Stimulated activated naive B cell treated with anti-CD40 and anti-IgM and Interleukin-4, amounts not matched to agents 10 μg/mL and 1 μg/mL and 100 μg/mL, for 72 hours (primary cell): ENCODE data around the gene RAP1GAP2.
"Not testable (repeated sequence)": the region's sequence is repeated elsewhere in the genome, so short reads cannot be mapped to it uniquely, and the experiment has no call there.

Source experiments
- ATAC-seq, 2 donors: fragments of 150-1000 bp; cut with Tn5 transposase; replicated peaks; 2 replicates each; pipeline ENCODE4 v1.10.0; 2021; ENCODE audit warnings: moderate library complexity in 1 of 2
- DNase-seq: peaks from one replicate; pipeline ENCODE4 v3.0.0; 2021
- H3K27ac Mint-ChIP-seq: one replicate; pipeline ENCODE4 v1.8.0; 2022; ENCODE audit warnings: mild to moderate bottlenecking, mixed read lengths
- H3K27me3 Mint-ChIP-seq, 2 donors: one replicate each; pipeline ENCODE4 v1.8.0; 2022; ENCODE audit warnings: mixed read lengths in 2 of 2
- H3K36me3 Mint-ChIP-seq, 2 donors: one replicate each; pipeline ENCODE4 v1.8.0; 2022; ENCODE audit warnings: mixed read lengths in 2 of 2, mild to moderate bottlenecking in 1 of 2
- H3K4me1 Mint-ChIP-seq, 2 donors: one replicate each; pipeline ENCODE4 v1.8.0; 2022; ENCODE audit warnings: mixed read lengths in 2 of 2, mild to moderate bottlenecking in 1 of 2
- H3K4me3 Mint-ChIP-seq, 2 donors: one replicate each; pipeline ENCODE4 v1.8.0; 2022; ENCODE audit warnings: mild to moderate bottlenecking in 2 of 2, mixed read lengths in 2 of 2, moderate library complexity in 1 of 2
- H3K9me3 Mint-ChIP-seq, 2 donors: one replicate each; pipeline ENCODE4 v1.8.0; 2022; ENCODE audit warnings: mixed read lengths in 2 of 2, mild to moderate bottlenecking in 1 of 2

Gene RAP1GAP2

GRCh38 chr17:3040882-3041281 lies 244.6 kb downstream of the RAP1GAP2 start:
- peaks cover 9 to 15% of the 10 kb centered on the region in 2 donors for H3K4me1 Mint-ChIP-seq
- H3K27ac Mint-ChIP-seq = no peak overlapping the region
- H3K27me3 Mint-ChIP-seq = peaks cover 30 to 44% of the 10 kb centered on the region in 2 donors
- no peak for DNase-seq
- H3K36me3 Mint-ChIP-seq = peaks cover 1 to 9% of the 10 kb centered on the region in 2 donors
- H3K9me3 Mint-ChIP-seq = peaks cover 10 to 12% of the 10 kb centered on the region in 2 donors
- ATAC-seq = no peak
- H3K4me3 Mint-ChIP-seq = no peak overlapping the region

GRCh38 chr17:3043737-3044365 lies 247.6 kb downstream of the RAP1GAP2 start:
- peaks cover 30 to 42% of the 10 kb centered on the region in 2 donors for H3K27me3 Mint-ChIP-seq
- H3K36me3 Mint-ChIP-seq = peaks cover 1 to 9% of the 10 kb centered on the region in 2 donors
- ATAC-seq (no peak), DNase-seq (no peak)
- peaks cover 10 to 15% of the 10 kb centered on the region in 2 donors for H3K4me1 Mint-ChIP-seq
- H3K4me3 Mint-ChIP-seq = no peak overlapping the region
- no peak overlapping the region for H3K27ac Mint-ChIP-seq
- H3K9me3 Mint-ChIP-seq = peaks cover 10 to 12% of the 10 kb centered on the region in 2 donors

GRCh38 chr17:3046753-3047152 lies 250.5 kb downstream of the RAP1GAP2 start:
- H3K27me3 Mint-ChIP-seq = peaks cover 7 to 16% of the 10 kb centered on the region in 2 donors
- DNase-seq = no peak
- peaks cover 4 to 7% of the 10 kb centered on the region in 2 donors for H3K4me1 Mint-ChIP-seq
- peaks cover 10 to 12% of the 10 kb centered on the region in 2 donors for H3K9me3 Mint-ChIP-seq
- H3K36me3 Mint-ChIP-seq = peaks cover 1 to 9% of the 10 kb centered on the region in 2 donors
- H3K4me3 Mint-ChIP-seq = no peak overlapping the region
- ATAC-seq = no peak
- no peak overlapping the region for H3K27ac Mint-ChIP-seq

- DNase-seq (peak; percentile 95), ATAC-seq (peak; percentile 99)
- H3K4me1 Mint-ChIP-seq = peaks cover 4 to 7% of the 10 kb centered on the region in 2 donors
- H3K27me3 Mint-ChIP-seq = peaks cover 0 to 4% of the 10 kb centered on the region in 2 donors
- H3K27ac Mint-ChIP-seq = peak overlapping the region; percentile 95
- peak overlapping the region; percentile 97 to 99 for H3K4me3 Mint-ChIP-seq
- peaks cover 6 to 7% of the 10 kb centered on the region in 2 donors for H3K9me3 Mint-ChIP-seq
- H3K36me3 Mint-ChIP-seq = peaks cover 0 to 5% of the 10 kb centered on the region in 2 donors
Measured at GRCh38 chr17:3048727-3049471, 252.7 kb downstream of the RAP1GAP2 start.

GRCh38 chr17:3049705-3050295 lies 253.6 kb downstream of the RAP1GAP2 start:
- Mint-ChIP-seq H3K4me3 (peak overlapping the region in 1 of 2 donors; percentile 13), H3K4me1 (peaks cover 4 to 7% of the 10 kb centered on the region in 2 donors), H3K36me3 (no peaks in the 10 kb centered on the region), H3K9me3 (no peaks in the 10 kb centered on the region), H3K27ac (no peak overlapping the region), H3K27me3 (no peaks in the 10 kb centered on the region)
- ATAC-seq (no peak), DNase-seq (no peak)

GRCh38 chr17:3054868-3055267 lies 258.6 kb downstream of the RAP1GAP2 start:
- not testable (repeated sequence) for H3K9me3 Mint-ChIP-seq, H3K27me3 Mint-ChIP-seq, H3K36me3 Mint-ChIP-seq, H3K4me1 Mint-ChIP-seq, H3K27ac Mint-ChIP-seq, ATAC-seq, H3K4me3 Mint-ChIP-seq, DNase-seq

GRCh38 chr17:3062824-3063377 lies 266.7 kb downstream of the RAP1GAP2 start:
- not testable (repeated sequence) for H3K36me3 Mint-ChIP-seq, H3K9me3 Mint-ChIP-seq, H3K27me3 Mint-ChIP-seq, H3K27ac Mint-ChIP-seq, DNase-seq, H3K4me1 Mint-ChIP-seq, H3K4me3 Mint-ChIP-seq, ATAC-seq

GRCh38 chr17:3063507-3063906 lies 267.3 kb downstream of the RAP1GAP2 start, which contains the start of gene OR1D5:
TSS of gene OR1D5 (minus strand) at chr17:3063607. CDS start at chr17:3063607, 0 bp downstream.
- H3K27me3 Mint-ChIP-seq, H3K36me3 Mint-ChIP-seq, H3K4me1 Mint-ChIP-seq, H3K9me3 Mint-ChIP-seq, H3K4me3 Mint-ChIP-seq, H3K27ac Mint-ChIP-seq, DNase-seq, ATAC-seq: not testable (repeated sequence)

GRCh38 chr17:3065192-3065591 lies 269.0 kb downstream of the RAP1GAP2 start:
- peak; percentile 86 to 88 for ATAC-seq
- not testable (repeated sequence) for H3K27ac Mint-ChIP-seq, H3K9me3 Mint-ChIP-seq

GRCh38 chr17:3073850-3074249 lies 277.6 kb downstream of the RAP1GAP2 start:
- H3K9me3 Mint-ChIP-seq, H3K36me3 Mint-ChIP-seq, H3K4me1 Mint-ChIP-seq, ATAC-seq, DNase-seq, H3K27ac Mint-ChIP-seq, H3K4me3 Mint-ChIP-seq: not testable (repeated sequence)
- H3K27me3 Mint-ChIP-seq = peaks cover 9 to 11% of the 10 kb centered on the region in 2 donors

More at GRCh38 chr17:3065192-3065591, 269.0 kb downstream of the RAP1GAP2 start:
- not testable (repeated sequence) for H3K27me3 Mint-ChIP-seq, H3K4me1 Mint-ChIP-seq, DNase-seq, H3K4me3 Mint-ChIP-seq, H3K36me3 Mint-ChIP-seq
